GM21528 (cell line): Measurements from ENCODE around the gene GALE.
"Not testable (repeated sequence)": the region's sequence is repeated elsewhere in the genome, so short reads cannot be mapped to it uniquely, and the experiment has no call there.

ENCODE experiments used
- ATAC-seq: cut with Tn5 transposase; IDR thresholded peaks from one replicate; pipeline ENCODE4 v1.9.1; 2021; ENCODE audit warnings: mild to moderate bottlenecking, moderate library complexity; ENCODE audit not compliant: unreplicated experiment, low FRiP score

GALE gene

DNA sequence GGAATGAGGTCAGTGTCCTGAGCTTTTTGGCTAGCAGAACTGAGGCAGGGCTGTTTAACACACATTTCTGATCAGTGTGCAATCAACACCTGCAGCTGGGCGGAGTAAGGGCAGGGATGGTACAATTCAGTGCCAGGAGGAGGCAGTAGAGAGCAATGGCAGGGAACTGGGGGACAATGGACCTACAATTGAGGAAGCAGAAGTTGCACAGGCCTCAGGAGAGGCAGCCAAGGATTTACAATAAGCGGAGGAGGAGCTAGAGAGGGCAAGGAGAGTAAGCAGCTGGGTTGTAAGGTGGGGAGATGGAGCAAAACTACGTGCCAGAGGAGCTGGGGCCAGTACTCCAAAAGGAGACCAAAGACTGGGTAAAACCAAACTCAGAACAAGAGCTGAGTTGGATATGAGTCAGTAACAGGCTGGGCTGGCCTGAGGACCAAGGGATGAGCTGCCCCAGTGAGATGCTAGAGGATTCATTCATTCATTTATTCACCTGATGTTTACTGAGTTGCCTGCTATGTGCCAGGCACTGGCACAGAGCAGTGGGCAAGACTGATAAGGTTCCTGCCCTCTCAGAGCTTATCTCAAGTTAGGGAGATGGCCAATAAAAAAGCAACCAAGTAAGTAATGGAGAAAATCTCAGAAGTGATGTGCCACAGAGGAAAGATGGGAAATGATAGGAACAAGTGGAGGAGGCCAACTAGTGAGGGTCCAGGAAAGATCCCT, 10.4 kb upstream of the GALE start:
- no peak for ATAC-seq

DNA sequence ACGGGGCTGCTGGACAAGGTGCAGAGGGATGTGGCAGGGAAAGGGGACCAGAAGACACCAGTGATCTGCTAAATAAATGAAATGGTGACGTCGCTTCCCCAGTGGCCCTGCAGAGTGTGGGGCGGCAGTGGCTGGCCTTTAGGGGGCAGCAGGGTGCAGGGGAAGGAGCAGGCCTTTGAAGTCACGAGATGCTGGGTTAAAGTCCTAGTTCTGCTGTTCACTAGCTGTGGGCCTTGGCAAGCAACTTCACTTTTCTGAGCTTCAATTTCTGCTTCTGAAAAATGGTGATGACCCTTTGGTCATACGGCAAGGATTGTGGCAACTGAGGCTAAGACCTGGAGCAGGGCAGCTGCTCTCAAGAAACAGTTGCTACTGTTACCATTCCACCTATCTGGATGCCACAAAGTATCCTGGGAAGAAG, 9.2 kb upstream of the GALE start:
- ATAC-seq = no peak

DNA sequence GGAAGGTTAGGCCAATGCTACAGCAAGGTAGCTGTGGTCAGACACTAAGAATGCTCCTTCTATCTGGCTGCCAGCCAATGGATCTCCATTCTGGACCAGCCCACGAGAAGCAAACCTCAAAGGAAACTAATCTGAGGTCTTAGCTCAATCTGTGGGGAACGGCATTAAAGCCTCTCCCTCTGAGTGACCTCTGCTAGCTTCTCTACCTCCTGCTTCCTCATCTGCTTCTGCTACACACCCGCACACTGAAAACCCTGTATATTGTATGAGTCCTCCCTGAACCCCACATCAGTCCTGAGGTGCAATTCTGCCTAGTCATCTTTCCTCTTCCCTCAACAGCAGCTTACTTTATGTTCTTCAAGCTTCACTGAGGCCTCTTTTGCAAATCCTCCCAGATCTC, 6.9 kb upstream of the GALE start:
- ATAC-seq = no peak

DNA sequence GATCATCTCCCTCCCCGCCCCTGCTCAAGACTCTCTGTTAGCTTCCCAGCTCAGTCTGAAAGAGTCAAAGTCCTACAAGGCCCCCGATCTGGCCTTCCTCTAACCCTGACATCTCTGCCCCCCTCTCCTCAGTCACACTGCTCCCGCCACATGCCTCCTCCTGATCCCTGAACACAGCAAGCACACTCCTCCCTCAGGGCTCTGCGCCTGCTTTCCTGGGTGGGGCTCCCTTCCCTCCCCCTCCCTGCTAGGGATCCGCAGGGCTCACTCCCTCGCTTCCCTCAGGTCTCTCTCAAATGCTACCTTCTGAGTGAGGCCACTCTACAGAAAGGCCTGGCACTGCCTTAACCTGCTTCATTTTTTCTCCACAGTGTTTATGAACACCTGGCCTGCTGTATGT, 5.7 kb upstream of the GALE start:
- ATAC-seq = no peak

DNA sequence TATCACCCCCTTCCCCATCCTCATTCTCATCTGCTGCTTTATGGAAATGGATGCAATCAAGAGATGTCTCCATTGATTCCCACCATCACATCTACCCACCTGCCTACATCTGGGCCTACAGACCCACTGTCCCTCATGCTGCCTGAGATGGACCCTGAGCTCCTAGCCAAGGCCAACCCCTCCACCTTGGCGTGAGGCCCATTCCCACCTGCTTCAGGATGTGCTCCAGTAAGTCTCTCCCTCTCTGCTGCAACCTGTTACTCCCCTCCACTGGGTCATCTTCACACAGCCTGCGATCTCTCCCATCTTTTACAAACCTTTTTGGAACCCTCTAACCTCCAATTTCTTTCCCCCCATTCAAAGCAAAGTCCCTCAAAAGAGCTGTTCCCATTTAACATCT, 4.5 kb upstream of the GALE start:
- no peak for ATAC-seq

DNA sequence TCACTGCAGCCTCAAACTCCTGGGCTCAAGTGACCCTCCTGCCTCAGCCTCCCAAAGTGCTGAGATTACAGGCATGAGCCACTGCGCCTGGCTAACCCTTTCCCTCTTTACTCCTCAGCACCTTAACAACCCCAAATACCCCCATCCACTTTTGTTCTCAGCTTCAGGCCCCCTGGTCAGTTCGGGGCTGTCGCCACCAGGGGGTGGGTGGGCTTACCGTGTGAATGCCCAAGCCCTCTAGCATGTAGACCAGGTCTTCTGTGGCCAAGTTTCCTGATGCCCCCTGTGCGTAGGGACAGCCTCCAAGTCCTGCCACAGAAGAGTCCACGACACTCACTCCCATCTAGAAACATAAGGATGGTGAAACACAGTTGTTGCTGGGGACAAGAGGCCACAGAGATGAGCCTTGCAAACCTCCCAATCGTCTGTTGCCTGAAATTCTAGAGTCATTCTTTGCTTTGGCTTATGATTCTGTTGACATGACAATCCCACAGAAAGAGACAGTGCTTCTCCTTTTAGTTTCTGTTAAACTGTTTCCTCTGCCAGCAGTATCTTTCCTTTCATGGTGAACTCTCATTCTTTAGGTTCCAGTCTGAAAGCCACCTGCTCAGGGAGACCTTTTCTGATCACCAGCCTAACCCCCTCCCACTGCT, 3.8 kb upstream of the GALE start:
- ATAC-seq = no peak

DNA sequence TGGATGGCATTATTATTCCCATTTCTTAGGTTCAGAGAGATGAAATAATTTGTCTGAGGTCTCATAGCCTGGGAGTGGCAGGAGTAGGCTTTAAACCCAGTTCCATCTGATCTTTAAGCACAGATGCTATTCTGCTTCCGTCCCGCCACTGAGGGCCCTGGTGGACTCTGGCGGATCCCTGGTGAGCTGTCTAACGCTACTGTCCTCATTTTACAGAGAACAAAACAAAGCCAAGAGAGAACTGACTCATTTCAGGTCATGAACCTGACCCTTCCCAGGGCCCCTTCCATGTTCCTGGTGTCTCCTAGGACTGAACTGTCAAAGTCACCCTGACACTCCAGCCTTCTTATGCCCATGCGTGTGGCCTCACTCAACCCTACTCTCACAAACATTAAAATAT, 3.1 kb upstream of the GALE start:
- ATAC-seq = no peak

DNA sequence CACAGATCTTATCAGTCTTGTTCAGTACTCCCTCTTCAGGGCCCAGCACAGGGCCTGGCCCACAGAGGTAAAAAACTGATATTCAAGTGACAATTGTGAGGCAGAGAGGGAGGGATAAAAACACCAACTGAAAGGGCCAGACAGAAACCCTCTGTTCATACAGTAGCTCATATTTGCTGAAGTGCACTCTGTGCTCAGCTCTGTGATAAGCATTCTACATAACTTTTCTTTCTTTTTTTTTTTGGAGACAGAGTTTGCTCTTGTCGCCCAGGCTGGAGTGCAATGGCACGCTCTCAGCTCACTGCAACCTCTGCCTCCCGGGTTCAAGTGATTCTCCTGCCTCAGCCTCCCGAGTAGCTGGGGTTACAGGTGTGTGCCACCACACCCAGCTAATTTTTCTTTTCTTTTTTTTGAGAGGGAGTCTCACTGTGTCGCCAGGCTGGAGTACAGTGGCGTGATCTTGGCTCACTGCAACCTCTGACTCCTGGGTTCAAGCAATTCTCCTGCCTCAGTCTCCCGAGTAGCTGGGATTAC, 2.3 kb upstream of the GALE start:
- not testable (repeated sequence) for ATAC-seq

DNA sequence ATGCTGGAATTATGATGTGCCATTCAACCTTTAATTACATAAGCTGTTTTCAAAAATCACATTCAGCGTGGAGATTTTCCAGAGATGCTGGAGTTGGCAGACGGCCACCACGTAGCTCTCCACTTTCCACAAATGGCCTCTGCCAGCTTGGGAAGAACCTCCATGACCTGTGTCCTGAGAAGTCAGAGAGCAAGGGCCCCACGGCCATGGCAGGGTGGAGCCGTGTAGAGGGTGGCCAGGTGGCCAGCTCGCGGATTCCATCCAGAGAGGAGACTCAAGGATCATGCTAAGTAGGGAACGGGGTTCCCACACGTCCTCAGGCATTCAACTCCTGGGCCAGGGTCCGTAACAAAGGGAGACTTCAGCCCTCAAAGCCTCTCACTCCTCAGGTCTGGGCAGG, 1.3 kb upstream of the GALE start:
- no peak for ATAC-seq

DNA sequence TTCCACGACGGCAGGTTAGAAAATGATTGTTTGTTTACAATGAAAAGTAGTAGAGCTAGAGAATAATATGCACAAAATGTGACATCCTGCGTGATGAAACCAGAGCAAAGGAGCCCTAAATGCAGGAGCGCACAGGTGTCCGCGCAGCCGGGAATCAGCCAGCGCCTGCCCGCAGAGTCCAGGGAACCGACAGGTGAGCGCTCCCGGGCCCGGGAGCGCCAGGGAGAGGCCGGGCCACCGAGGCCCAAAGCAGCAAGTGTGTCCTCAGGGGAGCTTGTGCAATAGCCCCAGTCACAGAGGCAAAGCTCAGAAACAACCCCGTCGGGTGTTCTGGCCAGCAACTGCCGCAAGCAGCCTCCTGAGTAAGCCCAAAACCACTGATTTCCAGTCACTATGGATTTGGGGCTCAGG, 789 bp upstream of the GALE start:
- no peak for ATAC-seq

DNA sequence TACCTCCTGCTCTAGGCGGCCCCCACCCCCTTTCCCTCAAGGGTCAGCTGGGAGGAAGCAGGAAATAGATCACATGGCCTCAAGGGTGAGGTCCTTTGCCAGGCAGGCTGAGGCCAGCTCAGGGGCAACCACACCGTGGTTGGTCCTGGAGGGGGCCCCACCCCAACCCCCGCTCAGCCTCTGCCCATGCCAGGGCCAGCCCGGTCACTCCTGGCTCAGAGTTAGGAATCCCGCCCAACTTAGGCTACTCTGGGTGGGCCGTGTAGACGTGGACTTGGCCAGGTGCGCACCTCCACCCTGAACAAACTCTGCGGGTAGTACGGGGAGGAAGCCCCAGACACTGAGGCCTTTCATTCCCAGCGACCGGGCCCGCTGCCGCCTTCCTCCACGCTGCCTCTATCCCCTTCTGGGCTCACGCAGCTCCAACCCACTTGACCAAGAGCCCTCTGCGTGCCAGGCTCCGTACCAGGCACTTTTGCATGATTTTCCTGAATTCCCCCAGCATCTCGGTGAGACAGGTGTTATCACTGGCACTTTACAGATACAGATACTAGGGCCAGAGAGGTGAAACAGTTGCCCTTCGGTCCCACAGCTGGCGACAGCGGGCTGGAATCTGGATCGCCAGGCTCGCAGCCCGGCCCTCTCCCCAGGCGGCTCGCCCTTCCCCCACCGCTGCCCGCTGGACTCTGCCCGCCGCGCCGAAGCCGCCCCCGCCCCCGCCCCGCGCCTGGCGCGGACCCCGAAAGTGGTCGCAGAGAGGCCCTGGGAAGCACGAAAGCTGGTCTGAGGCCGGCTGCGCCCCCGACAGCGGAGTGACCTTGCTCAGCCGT, 769 bp downstream of the GALE start:
- ATAC-seq = peak; percentile 13

DNA sequence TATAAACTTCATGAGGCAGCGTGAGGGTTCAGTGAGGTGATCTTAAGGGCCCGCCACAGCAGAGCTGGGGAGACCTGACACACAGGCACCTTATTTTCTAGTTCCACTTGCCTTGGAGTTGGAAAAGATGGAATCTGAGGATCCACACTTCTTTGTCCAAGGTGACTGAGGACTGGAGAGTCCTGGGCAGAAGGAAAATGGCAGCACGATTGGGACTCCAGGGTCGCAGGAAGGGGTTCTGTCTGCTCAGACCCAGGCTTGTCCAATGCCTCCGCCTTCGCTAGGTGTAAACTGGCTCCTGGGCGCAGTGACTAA, 1.3 kb downstream of the GALE start:
- ATAC-seq = no peak

DNA sequence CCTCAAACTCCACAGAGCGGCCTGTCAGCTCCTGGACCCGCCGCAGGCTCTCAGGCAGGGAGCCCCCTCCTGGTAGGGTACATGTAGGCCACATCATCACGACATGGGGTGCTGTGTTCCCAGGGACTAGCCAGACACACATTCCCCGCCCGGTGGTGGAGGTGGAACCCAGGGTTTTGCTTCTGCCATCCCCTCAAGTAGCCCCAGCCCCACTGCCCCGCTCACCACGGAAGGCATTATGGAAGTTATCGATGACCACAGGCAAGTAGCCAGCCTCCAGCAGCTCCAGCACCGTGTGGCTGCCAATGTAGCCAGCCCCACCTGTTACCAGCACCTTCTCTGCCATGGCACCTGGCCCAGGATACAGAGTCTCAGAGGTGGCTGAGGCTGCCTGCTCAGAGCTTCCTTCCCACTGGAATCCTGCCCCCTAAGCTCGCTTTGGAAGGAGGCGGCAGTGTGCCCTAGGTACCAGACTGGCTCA, 1.9 kb downstream of the GALE start:
- ATAC-seq = no peak

DNA sequence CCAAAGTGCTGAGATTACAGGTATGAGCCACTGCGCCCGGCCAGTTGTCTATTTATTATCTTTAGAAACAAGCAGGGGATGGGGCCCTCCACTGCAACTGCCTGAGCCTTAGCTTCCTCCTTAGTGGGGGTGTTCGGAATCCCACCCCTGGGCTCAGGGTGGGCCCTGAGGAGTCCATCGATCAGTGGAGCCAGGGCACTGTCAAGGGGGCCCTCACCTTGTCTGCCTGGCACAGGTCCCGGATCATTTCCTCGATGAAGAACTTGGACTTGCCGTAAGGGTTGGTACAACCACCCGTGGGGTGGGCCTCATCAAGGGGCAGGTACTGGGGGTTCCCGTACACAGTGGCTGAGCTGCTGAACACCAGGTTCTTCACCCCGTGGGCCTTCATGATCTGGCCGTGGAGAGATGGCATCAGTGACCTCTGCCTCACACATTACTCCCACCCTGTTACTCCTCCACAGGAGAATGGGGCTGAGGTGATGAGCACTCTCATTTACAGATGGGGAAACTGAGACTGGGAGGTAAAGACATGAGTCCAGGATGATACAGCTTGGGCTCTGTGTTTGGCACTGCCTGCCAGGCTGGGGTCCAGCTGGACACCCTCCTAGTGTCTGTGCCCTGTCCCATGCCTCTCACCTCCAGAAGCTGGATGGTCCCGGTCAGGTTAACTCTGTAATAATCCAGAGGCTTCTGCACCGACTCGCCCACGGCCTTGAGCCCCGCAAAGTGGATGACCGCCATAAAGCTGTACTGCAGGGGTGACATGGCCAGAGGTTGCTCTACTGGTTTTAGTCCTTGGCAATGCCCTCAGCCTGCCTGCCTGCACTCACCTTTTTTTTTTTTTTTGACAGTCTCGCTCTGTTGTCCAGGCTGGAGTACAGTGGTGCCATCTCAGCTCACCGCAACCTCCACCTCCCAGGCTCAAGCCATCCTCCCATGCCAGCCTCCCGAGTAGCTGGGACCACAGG, 2.8 kb downstream of the GALE start:
- ATAC-seq = no peak

DNA sequence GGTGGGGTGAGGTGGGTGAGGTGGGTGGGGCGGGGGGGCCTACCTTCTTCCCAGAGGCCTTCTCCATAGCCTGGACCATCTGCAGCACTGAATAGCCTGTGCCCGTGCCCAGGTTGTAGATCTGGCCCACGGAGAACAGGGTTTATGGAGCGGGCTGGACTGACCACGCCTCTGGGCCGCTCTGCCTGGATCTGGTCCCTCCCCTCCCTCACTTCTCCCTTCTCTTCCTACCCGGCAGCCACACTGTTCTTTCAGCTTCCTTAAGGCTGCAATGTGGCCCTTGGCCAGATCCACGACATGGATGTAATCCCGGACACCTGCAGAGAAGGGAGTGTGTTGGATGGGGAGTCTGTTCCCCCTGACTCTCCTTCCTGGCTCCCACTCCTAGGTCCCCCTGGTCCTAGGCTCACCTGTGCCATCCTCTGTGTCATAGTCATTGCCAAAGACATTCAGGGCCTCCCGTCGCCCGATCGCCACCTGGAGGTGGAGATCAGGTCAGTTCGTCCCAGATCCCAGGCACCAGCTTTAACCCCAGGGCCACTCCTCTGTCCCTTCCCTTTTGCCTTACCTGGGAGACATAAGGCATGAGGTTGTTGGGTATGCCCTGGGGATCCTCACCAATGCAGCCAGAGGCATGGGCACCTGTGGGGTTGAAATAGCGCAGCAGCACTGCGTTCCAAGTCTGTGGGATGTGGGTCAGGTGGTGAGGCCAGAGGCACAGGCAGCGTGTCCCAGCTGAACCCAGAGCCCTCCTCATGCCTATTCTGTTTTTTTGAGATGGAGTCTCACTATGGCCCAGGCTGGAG, 3.9 kb downstream of the GALE start:
- ATAC-seq = no peak

DNA sequence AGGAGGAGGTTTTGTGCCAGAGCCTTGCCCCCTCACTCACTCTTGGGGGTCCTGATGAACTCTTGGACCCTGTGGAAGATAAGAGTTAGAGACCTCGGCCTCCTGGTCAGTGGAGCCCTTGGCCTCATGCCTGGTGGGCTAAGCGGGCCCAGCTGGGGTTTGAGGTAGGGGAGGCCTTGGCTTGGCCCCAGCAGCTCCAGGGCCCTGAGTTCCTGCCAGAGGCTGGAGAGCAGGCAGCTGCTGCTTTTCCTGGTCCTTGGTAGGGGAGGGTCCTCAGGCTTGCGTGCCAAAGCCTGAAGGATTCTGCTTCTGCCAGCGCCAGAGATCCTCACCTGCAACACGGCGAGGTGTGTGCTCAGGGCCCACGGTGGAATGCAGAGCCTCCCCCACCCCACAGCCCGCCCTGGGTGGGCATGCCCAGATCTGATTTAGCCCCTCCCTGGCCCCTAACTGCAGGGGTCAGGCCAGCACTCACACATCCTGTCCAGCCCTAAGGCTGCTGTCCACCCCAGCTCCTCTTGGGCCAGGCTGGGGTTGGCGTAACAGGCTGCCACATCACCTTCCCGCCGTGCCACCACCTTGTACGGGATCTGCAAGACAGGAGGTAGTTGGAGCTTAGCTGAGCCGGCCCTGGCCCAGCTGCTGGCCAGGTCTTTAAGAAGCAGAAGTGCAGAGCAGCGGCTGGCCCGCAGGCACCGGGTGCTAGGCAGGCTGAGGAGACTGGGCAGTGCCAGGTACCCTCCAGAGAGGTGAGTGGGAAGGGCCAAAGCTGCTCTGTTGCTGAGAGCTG, 4.7 kb downstream of the GALE start:
- ATAC-seq = no peak

DNA sequence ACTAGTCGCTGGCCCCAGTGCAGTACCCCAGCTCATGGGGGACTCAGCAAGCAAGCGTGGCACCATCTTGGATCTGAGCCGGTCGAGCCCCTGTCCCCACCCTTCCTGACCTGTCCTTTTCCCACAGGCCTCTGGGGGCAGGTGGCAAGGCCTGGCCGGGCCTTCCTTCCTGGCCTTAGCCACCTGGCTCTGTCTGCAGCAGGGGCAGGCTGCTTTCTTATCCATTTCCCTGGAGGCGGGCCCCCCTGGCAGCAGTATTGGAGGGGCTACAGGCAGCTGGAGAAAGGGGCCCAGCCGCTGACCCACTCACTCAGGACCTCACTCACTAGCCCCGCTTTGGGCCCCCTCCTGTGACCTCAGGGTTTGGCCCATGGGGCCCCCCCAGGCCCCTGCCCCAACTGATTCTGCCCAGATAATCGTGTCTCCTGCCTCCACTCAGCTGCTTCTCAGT, 5.8 kb downstream of the GALE start:
- not testable (repeated sequence) for ATAC-seq
